Measurements from ENCODE around the gene VWA7. TPM values are rescaled to one million over a fixed set of nuclear protein-coding genes. Genes with fewer than 3 reads are reported as not detected.
"Not testable (repeated sequence)": the region's sequence is repeated elsewhere in the genome, so short reads cannot be mapped to it uniquely, and the experiment has no call there.

Gene VWA7
- total RNA-seq, 1 donor from 2014 or later, result under 0.01 TPM

DNA sequence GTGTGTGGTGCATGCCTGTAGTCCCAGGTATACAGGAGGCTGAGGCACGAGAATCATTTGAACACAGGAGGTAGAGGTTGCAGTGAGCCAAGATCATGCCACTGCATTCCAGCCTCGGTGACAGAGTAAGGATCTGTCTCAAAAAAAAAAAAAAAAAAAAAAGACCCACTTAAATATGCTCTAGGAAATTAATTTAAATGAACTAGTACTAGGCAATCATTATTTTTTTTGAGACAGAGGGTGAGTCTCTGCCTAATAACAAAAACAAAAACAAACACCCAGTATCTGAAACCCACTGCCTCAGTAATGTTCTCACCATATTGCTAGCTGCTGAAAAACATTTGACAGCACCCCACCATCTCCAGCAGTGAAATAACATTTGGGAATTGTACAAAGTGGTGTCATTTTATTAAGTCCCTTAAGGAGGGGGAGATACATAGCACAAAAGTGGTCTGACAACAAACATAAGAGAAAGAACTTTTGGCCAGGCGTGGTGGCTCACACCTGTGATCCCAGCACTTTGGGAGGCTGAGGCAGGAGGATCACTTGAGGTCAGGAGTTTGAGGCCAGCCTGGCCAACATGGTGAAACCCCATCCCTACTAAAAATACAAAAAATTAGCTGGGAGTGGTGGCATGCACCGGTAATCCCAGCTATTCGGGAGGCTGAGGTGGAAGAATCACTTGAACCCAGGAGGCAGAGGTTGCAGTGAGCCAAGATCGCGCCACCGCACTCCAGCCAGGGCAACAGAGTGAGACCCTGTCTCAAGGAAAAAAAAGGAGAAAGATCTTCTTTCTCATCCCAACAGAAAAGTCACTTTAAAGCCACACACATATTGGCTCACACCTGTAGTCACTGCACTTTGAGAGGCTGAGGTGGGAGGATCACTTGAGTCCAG is 24.2 kb upstream of the VWA7 start:
- DNase-seq (ENCODE audit: low spot score in 2 of 2); FAIRE-seq: not testable (repeated sequence)

DNA sequence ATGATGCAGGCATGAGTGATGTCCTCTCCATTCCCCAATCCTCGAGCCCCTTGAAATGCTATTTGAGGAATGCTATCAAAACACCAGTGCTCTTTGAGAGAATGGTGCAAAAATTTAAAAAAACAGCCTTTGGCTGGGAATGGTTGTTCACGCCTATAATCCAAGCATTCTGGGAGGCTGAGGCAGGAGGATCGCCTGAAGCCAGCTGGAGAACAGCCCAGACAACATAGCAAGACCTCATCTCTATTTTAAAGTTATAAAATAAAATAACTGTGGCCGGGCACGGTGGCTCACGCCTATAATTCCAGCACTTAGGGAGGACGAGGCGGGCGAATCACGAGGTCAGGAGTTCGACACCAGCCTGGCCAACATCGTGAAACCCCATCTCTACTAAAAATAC is 22.7 kb upstream of the VWA7 start:
- FAIRE-seq (no peak), DNase-seq (ENCODE audit: low spot score in 2 of 2) (no peak)

- no peak for FAIRE-seq
- DNase-seq (ENCODE audit: low spot score in 2 of 2), result no peak
These were observed 20.5 kb upstream of the VWA7 start for GRCh38 chr6:31797588-31797987.

GRCh38 chr6:31796993-31797385 is 19.9 kb upstream of the VWA7 start:
- DNase-seq (ENCODE audit: low spot score in 2 of 2) (no peak), FAIRE-seq (no peak)

- DNase-seq (ENCODE audit: low spot score in 2 of 2) (peak; percentile 95 to 96), FAIRE-seq (no peak)
These were observed 18.6 kb upstream of the VWA7 start, which contains the start of gene VARS1 for GRCh38 chr6:31795616-31796298. Gene VARS1 (minus strand): TSS chr6:31795752. CDS start chr6:31795217, 535 bp downstream.

DNA sequence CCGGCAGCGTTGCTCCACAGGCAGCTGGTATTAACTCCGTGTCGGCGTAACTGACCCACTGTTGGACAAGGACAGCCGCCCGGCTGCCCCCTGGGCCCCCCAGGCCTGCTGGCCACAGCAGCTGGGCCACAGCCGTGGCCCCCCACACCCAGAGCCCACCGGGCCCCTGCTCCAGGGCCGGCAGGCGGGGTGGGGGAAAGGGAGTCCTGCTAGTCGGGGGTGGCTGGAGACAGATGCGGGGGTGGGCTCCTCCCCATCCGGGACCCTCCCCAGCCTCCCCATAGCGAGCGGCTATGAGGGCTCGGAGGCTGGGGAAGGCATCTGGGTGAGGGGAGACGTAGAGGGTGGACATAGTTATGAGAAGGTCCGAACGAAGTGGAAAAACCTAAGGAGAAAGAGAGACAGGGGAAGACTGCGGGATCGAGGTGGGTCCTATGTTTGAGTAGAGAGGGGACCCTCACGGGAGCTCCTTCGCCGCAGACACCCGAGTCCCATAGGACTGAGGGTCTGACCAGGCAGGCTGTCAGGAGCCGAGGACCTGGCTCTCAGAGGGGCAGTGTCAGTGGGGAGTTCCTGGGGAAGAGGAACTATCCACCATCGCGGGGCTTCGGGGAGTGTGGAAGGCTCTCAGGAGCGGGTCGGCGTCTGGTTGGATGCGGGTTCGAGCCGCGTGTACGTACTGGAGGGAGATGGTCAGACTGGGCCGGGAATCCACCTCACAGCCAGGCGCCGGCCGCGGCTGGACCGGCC is 17.9 kb upstream of the VWA7 start:
- FAIRE-seq, result no peak
- peak in 1 of 2 donors; percentile 74 for DNase-seq (ENCODE audit: low spot score in 2 of 2)

DNA sequence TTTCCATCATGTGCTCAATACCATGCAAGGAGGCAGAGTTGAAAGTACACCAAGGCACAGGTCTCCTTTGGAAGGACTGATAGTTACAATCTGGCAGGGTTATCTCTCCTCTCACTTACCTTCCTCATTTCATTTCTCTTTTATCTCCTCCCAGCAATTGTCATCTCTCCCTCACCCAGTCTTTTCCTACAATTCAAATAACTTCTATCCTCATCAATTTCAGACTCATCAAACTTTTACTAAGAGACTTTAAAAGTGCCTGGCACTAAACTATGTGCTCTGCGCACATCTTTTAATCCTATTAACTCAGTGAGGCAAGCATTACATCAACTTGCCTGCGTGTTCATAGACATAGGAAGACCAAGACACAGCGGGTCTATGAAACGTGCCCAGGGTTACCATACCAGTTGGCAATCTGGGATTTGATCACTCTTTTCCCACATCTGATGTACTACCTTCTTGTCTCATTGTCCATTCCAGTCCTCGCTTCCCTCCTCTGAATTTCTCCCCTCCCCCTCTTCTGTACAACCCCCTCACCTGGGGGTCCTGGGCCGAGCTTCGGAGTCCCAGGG is 17.3 kb upstream of the VWA7 start:
- FAIRE-seq (no peak), DNase-seq (ENCODE audit: low spot score in 2 of 2) (peak; percentile 38)

DNA sequence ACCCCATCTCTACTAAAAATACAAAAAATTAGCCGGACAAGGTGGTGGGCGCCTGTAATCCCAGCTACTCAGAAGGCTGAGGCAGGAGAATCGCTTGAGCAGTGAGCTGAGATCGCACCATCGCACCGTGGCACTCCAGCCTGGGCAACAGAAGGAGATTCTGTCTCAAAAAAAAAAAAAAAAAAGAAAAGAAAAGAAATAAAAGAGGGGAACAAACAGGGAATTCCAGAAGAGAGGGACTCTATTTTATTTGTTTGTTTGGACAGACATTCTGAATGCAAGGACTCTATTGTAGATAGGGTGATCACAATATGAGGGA is 16.8 kb upstream of the VWA7 start:
- not testable (repeated sequence) for DNase-seq (ENCODE audit: low spot score in 2 of 2); FAIRE-seq

DNA sequence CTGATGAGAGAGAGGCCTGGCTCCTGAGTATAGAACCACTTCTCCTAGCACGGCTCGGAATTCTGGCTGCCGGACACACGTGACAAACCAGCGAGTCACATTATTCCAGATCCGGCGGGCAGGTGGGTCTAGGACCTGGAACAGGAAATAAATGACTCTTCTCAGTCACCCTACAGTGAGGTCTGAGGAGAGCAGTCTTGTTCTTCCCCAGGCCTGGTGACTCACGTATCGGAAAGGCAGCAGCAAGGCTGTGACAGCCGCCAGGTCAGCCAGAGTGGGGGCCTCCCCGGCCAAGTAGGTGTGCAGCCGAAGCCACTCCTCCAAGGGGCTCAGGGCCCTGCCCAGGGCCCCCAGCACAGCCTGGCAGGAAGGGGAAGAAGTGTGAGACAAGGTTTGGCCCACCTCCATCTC is 15.6 kb upstream of the VWA7 start:
- DNase-seq (ENCODE audit: low spot score in 2 of 2), result peak in 1 of 2 donors; percentile 16
- FAIRE-seq, result no peak

DNA sequence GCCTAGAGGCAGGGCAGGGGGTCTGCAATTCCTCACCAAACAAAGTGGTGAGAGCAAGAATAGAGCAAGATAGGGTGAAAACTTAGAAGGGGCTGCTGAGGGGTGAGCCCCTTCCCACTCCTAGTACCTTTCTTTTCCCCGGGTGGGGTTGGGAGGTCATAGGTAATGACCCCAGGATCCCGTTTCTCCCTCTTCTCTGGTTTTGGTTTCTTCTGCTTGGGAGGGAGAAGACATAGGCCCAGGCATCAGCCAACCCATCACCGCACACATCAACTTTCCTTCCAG is 14.9 kb upstream of the VWA7 start:
- DNase-seq (ENCODE audit: low spot score in 2 of 2) (peak in 1 of 2 donors; percentile 6), FAIRE-seq (no peak)

GRCh38 chr6:31791324-31792089 is 14.4 kb upstream of the VWA7 start:
- FAIRE-seq, result no peak
- DNase-seq (ENCODE audit: low spot score in 2 of 2), result peak; percentile 45 to 71

GRCh38 chr6:31785475-31785874 is 8.3 kb upstream of the VWA7 start:
- FAIRE-seq, result no peak

DNA sequence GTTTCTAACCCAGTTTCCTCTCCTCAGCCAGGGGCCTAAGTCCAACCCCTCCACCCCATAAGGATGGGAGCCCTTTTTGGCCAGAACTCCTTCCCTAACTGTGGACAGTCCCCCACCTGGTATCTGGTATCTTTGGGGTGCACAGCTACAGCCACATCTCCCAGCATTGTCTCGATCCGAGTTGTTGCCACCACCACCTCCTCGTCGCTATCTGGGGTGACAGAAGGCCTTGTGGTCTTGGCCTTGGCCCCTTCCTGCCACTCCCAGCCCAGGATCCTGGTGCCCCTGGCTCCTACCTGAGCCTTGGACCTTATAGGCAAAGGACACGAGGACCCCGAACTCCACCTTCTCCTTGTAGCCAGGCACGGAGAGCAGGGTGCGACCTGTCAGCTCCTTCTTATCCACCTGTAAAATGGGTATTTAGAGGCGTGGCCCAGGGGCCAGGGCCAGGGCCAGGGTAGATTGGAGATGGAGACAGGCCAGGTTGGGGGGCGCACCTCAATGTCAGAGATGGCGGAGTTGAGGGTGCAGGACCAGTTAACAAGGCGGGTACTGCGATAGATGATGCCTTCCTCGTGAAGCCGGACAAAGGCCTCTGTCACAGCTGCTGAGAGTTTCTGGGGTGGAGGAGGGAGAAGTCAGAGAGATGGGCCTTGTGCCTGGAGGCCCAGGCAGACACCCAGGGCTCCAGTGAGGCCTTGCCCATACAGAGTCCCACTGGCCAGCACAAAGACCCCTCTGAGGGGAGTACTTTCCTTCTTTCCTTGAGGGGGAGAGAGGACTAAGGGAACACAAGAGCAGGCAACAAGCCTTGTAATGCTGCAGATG is 7.2 kb upstream of the VWA7 start:
- DNase-seq (ENCODE audit: low spot score in 2 of 2) (no peak), FAIRE-seq (no peak)

More at GRCh38 chr6:31785475-31785874, 8.3 kb upstream of the VWA7 start:
- no peak for DNase-seq (ENCODE audit: low spot score in 2 of 2)

DNA sequence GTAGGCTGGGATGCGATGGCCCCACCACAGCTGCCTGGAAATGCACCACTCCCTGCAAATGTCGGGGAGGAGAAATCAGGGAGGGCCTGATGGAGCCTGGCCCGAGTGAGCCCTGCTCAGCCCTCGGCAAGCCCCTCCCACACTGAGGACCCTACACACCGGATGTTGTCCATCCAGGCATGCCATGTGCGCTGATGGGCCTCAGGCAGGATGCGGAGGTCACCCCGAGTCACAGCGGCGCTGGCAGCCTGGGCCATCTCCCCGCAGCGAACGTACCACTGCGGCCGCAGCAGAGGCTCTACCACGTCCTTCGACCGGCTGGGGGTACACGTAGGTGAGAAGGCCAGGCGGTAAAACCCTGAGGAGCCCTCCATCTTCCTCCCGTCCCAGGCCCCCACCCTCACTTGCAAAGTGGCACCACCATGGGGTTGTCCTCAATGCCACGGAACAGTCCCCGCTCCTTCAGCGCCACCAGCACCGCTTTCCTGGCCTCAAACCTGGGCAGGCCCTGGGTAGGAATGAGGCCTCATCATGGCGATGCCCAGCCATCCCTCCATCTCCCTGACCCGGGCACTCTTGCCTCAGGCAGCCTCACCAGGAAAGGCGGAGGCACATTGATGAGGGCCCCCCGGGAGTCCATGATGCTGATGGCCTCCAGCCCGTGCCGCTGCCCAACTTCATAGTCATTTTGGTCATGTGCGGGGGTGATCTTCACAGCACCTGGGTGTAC is 5.2 kb upstream of the VWA7 start:
- DNase-seq (ENCODE audit: low spot score in 2 of 2), result no peak
- no peak for FAIRE-seq

GRCh38 chr6:31781244-31782125 is 4.4 kb upstream of the VWA7 start:
- DNase-seq (ENCODE audit: low spot score in 2 of 2) (no peak), FAIRE-seq (no peak)

GRCh38 chr6:31780507-31781243 is 3.5 kb upstream of the VWA7 start:
- DNase-seq (ENCODE audit: low spot score in 2 of 2), result no peak
- no peak for FAIRE-seq

DNA sequence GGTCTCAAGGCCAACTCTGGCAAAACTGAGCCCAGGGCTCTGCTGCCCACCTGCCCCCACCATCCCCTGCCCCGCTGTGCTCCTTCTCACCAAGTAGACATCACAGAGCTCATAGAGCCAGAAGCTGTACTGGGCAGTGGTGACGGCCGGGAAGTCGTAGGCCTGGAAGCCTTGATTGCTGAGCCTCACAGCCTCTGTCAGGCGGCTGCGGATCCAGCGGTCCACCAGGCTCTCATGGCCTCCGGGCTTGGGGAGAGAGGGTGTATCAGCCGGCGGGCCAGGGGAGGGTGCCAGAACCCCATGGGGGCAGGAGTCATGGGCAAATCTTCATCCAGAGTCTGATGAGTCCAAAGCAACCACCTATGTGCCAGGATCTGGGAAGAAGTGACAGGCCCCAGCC is 2.8 kb upstream of the VWA7 start:
- FAIRE-seq (no peak), DNase-seq (ENCODE audit: low spot score in 2 of 2) (no peak)

Data from frontal cortex (tissue), 4 donors.